ENCODE measurements around the gene MRPL50.

The MRPL50 gene

GRCh38 chr9:101418518-101419430 is 20.4 kb upstream of the MRPL50 start:
- Histone ChIP-seq H3K27me3 (ENCODE audit: insufficient read depth, poor library complexity, severe bottlenecking) (no peaks in the 10 kb centered on the region), H3K27ac (replicated peaks) (no peak overlapping the region), H3K4me3 (replicated peaks; ENCODE audit: insufficient read depth, low read length) (no peak overlapping the region)
- no peak for DNase-seq (ENCODE audit: low read depth in 1 of 2, low spot score in 1 of 2)
- TF ChIP-seq, protein P1, sequence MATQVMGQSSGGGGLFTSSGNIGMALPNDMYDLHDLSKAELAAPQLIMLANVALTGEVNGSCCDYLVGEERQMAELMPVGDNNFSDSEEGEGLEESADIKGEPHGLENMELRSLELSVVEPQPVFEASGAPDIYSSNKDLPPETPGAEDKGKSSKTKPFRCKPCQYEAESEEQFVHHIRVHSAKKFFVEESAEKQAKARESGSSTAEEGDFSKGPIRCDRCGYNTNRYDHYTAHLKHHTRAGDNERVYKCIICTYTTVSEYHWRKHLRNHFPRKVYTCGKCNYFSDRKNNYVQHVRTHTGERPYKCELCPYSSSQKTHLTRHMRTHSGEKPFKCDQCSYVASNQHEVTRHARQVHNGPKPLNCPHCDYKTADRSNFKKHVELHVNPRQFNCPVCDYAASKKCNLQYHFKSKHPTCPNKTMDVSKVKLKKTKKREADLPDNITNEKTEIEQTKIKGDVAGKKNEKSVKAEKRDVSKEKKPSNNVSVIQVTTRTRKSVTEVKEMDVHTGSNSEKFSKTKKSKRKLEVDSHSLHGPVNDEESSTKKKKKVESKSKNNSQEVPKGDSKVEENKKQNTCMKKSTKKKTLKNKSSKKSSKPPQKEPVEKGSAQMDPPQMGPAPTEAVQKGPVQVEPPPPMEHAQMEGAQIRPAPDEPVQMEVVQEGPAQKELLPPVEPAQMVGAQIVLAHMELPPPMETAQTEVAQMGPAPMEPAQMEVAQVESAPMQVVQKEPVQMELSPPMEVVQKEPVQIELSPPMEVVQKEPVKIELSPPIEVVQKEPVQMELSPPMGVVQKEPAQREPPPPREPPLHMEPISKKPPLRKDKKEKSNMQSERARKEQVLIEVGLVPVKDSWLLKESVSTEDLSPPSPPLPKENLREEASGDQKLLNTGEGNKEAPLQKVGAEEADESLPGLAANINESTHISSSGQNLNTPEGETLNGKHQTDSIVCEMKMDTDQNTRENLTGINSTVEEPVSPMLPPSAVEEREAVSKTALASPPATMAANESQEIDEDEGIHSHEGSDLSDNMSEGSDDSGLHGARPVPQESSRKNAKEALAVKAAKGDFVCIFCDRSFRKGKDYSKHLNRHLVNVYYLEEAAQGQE (IDR thresholded peaks at IDR 0.05; ENCODE audit: insufficient replicate concordance, low read depth), result no peak
- TF ChIP-seq GABPA (IDR thresholded peaks at IDR 0.05; ENCODE audit: low read depth) (no peak), SPI1 (IDR thresholded peaks at IDR 0.05; ENCODE audit: borderline replicate concordance, low read depth) (no peak), POLR2AphosphoS5 (IDR thresholded peaks at IDR 0.05; ENCODE audit: low read depth) (no peak), CTCF (IDR thresholded peaks at IDR 0.05; ENCODE audit: insufficient read depth, low read length) (no peak)

- Histone ChIP-seq H3K4me3 (replicated peaks; ENCODE audit: insufficient read depth, low read length) (no peak overlapping the region), H3K27me3 (ENCODE audit: insufficient read depth, poor library complexity, severe bottlenecking) (no peaks in the 10 kb centered on the region), H3K27ac (replicated peaks) (no peak overlapping the region)
- TF ChIP-seq POLR2AphosphoS5 (IDR thresholded peaks at IDR 0.05; ENCODE audit: low read depth) (no peak), GABPA (IDR thresholded peaks at IDR 0.05; ENCODE audit: low read depth) (no peak)
- no peak for DNase-seq (ENCODE audit: low read depth in 1 of 2, low spot score in 1 of 2)
These were observed 19.6 kb upstream of the MRPL50 start for GRCh38 chr9:101417977-101418376.

- Histone ChIP-seq H3K4me3 (replicated peaks; ENCODE audit: insufficient read depth, low read length) (no peak overlapping the region), H3K27me3 (ENCODE audit: insufficient read depth, poor library complexity, severe bottlenecking) (no peaks in the 10 kb centered on the region), H3K27ac (replicated peaks) (no peak overlapping the region)
- no peak for DNase-seq (ENCODE audit: low read depth in 1 of 2, low spot score in 1 of 2)
- no peak for TF ChIP-seq CTCF (IDR thresholded peaks at IDR 0.05; ENCODE audit: insufficient read depth, low read length)
- TF ChIP-seq POLR2AphosphoS5 (IDR thresholded peaks at IDR 0.05; ENCODE audit: low read depth), result no peak
- no peak for TF ChIP-seq SPI1 (IDR thresholded peaks at IDR 0.05; ENCODE audit: borderline replicate concordance, low read depth)
- TF ChIP-seq, protein P1 (IDR thresholded peaks at IDR 0.05; ENCODE audit: insufficient replicate concordance, low read depth), result no peak
- TF ChIP-seq GABPA (IDR thresholded peaks at IDR 0.05; ENCODE audit: low read depth), result no peak
These were observed 19.0 kb upstream of the MRPL50 start for GRCh38 chr9:101417389-101417788.

DNA sequence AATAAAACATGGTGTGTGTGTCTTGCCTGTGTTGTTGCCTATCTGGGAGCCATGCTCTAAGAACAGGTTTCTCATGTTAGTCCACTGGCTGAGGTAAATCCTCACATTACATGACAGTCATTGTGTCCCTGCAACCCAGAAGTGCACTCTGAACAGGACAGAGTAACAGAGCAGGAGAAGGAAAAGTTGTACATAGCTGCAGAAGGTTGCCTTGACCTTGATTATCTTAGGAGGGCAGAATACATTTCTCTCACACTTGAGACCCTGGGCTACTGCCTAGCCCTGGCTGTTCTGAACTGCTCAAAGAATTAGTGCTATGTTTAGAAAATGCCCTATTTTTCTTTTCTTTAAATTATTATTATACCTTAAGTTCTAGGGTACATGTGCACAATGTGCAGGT is 17.2 kb upstream of the MRPL50 start:
- Histone ChIP-seq H3K27me3 (ENCODE audit: insufficient read depth, poor library complexity, severe bottlenecking) (no peaks in the 10 kb centered on the region), H3K4me3 (replicated peaks; ENCODE audit: insufficient read depth, low read length) (no peak overlapping the region), H3K27ac (replicated peaks) (no peak overlapping the region)
- DNase-seq (ENCODE audit: low read depth in 1 of 2, low spot score in 1 of 2), result no peak
- no peak for TF ChIP-seq POLR2AphosphoS5 (IDR thresholded peaks at IDR 0.05; ENCODE audit: low read depth)
